ENCODE data around the gene CENPO.

Gene CENPO

DNA sequence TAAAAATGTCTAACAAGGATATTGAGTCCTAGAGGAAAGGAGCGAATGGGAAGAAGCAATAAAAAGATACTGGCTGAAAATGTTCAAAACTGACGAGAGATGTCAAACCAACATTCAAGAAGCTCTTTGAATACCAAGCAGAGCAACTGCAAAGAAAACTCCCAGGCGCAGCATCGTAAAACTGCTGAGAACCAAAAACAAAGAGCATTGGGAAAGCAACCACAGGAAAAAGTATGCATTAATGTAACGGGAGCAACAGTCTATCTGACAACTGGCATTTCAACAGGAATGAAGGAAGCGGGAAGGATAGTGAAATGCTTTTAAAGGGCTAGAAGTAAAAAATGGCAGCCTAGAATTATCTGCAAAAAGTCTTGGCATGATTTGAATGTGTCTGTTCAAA, 73.7 kb downstream of the CENPO start:
- DNase-seq = no peak

DNA sequence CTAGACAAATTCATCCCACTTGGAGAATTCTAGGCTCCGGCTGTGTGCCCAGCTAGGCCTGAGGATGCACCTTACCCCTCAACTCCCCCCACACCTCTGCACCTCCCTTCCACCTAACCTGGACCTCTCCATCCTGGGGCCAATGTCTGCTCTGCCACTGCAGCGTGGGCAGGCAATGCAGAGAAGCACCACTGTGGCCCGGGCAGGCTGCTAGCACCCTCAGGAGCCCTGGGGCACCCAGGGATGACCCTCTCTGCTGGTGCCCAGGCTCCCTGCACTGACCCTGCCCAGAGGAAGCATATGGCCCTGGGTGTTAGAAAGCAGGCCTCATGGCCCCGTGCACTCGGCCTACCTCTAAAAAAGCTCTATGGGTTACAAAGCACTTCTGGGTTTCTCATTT, 77.2 kb downstream of the CENPO start:
- DNase-seq = no peak

DNA sequence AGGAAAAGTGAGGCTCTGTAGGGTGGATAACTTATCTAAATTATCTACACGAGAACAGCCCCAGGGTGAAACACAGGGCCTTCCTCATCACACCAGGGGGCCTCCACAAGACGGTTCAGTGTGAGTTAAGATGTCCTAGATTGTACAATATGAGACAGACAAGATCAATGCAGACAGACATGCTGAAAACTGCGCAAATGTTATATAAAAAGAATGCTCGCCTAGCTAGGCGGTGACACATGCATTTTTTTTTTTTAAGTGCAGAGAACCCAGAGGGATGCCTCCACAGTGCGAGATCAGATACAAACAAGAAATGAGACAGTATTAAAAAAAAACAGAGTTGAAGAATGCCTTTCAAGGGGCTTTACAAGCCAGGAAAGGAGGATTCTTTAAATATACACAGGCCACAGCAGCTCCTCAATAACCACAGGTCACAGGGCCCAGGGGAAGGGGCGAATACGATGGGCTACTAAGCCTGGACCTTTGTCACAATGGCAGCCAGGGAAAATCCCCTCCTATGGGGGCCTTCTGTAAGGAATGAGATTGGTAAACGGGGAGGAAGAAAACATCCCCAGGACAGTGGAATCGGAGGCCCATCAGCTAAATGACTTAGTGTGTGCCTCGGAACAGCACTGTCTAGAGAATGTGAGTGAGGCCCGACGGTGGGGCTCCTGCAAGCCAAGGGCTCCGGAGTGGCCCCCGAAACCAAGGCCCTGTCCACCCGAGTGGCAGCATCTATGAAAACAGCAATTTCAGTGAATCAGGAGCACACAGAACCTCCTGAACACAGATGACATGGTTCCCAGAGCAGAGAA, 77.9 kb downstream of the CENPO start:
- no peak for DNase-seq

DNA sequence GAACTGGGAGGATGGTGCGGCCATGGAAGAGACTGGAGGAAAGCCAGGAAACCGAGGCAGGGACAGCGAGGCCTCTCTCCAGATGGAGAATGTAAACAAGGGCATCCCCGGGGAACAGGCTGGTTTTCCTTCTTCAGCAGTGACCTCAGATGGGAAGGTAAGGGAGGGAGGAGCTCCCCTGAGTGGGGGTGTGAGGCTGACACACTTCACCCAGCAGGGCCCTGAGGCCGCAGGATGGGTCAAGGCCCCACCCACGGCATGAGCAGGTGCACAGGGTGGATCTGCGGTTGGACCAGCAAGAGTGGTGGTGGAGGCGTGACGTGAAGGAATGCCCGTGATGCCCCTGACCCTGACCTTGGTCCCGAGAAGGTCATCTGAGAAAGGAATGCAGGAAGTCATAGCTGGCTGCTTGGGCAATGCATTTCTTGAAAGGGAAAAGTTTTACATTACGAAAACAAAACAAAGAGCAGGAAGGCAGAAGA, 78.7 kb downstream of the CENPO start:
- DNase-seq = no peak
